ENCODE data around the gene CHRNE. TPM values are rescaled to one million over a fixed set of nuclear protein-coding genes. Genes with fewer than 3 reads are reported as not detected.

Gene CHRNE
- total RNA-seq, 4 donors from 2014 or later = 0.13 to 1.2 (median 0.63) TPM; not detected in 1

DNA sequence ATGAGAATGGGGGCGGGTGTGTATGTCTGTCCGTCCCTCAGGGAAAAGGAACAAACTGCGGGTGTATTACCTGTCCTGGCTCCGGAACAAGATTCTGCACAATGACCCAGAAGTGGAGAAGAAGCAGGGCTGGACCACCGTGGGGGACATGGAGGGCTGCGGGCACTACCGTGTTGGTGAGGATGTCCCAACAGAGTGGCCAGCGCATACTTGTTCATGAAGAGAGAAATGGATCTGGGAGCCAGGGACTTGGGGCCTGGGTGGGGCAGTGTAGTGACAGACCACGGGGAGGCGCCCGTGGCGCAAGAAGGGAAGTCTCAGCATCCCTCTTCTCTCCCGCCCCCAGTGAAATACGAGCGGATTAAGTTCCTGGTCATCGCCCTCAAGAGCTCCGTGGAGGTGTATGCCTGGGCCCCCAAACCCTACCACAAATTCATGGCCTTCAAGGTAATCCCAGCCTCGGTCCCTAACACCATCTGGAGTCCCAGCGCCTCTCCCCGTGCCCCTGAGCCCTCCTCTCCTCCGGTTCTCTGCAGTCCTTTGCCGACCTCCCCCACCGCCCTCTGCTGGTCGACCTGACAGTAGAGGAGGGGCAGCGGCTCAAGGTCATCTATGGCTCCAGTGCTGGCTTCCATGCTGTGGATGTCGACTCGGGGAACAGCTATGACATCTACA lies 7.1 kb downstream of the CHRNE start:
- Histone ChIP-seq H3K27ac (replicated peaks in 1 of 4) (no peak overlapping the region), H3K9me3 (no peaks in the 10 kb centered on the region), H3K27me3 (peaks cover 0 to 22% (median 21%) of the 10 kb centered on the region in 4 donors), H3K36me3 (peaks cover 58 to 69% (median 66%) of the 10 kb centered on the region in 4 donors), H3K4me3 (no peak overlapping the region), H3K4me1 (peaks cover 8 to 25% (median 23%) of the 10 kb centered on the region in 4 donors)
- WGBS = 68% methylated on average over 17 of the region's 27 CpGs
- TF ChIP-seq EP300 (IDR thresholded peaks at IDR 0.05) (no peak), POLR2AphosphoS5 (IDR thresholded peaks at IDR 0.05) (no peak), POLR2A (IDR thresholded peaks at IDR 0.05; ENCODE audit: low read depth) (no peak)
- TF ChIP-seq, protein P1, sequence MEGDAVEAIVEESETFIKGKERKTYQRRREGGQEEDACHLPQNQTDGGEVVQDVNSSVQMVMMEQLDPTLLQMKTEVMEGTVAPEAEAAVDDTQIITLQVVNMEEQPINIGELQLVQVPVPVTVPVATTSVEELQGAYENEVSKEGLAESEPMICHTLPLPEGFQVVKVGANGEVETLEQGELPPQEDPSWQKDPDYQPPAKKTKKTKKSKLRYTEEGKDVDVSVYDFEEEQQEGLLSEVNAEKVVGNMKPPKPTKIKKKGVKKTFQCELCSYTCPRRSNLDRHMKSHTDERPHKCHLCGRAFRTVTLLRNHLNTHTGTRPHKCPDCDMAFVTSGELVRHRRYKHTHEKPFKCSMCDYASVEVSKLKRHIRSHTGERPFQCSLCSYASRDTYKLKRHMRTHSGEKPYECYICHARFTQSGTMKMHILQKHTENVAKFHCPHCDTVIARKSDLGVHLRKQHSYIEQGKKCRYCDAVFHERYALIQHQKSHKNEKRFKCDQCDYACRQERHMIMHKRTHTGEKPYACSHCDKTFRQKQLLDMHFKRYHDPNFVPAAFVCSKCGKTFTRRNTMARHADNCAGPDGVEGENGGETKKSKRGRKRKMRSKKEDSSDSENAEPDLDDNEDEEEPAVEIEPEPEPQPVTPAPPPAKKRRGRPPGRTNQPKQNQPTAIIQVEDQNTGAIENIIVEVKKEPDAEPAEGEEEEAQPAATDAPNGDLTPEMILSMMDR (IDR thresholded peaks at IDR 0.05) = no peak
- intact Hi-C loops (cut with DNase I) = no loop called here
- DNase-seq (ENCODE audit: extremely low spot score) = no peak

DNA sequence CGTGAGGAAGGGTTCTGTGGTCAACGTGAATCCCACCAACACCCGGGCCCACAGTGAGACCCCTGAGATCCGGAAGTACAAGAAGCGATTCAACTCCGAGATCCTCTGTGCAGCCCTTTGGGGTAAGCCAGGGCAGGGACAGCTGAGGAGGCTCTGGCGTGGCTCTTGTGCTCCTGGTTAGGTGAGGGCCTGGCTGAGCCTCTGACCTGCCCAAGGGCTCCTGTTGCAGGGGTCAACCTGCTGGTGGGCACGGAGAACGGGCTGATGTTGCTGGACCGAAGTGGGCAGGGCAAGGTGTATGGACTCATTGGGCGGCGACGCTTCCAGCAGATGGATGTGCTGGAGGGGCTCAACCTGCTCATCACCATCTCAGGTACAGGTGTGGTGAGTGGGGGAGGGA lies 7.8 kb downstream of the CHRNE start:
- DNase-seq (ENCODE audit: extremely low spot score) = no peak
- Histone ChIP-seq H3K27ac (replicated peaks in 1 of 4) (no peak overlapping the region), H3K27me3 (peaks cover 0 to 16% (median 15%) of the 10 kb centered on the region in 4 donors), H3K9me3 (no peaks in the 10 kb centered on the region), H3K36me3 (peaks cover 65 to 76% (median 73%) of the 10 kb centered on the region in 4 donors), H3K4me3 (no peak overlapping the region), H3K4me1 (peaks cover 4 to 18% (median 17%) of the 10 kb centered on the region in 4 donors)
- TF ChIP-seq EP300 (IDR thresholded peaks at IDR 0.05) (no peak), POLR2A (IDR thresholded peaks at IDR 0.05; ENCODE audit: low read depth) (no peak), POLR2AphosphoS5 (IDR thresholded peaks at IDR 0.05) (no peak)
- TF ChIP-seq, protein P1 (IDR thresholded peaks at IDR 0.05) = no peak
- 91% methylated on average over 5 of the region's 13 CpGs for WGBS
- intact Hi-C loops (cut with DNase I) = no loop called here

GRCh38 chr17:4893721-4894560 lies 9.0 kb downstream of the CHRNE start:
- Histone ChIP-seq H3K27me3 (peaks cover 0 to 5% (median 4%) of the 10 kb centered on the region in 4 donors), H3K4me1 (peaks cover 1 to 9% (median 6%) of the 10 kb centered on the region in 4 donors), H3K9me3 (no peaks in the 10 kb centered on the region), H3K36me3 (peaks cover 69 to 85% (median 83%) of the 10 kb centered on the region in 4 donors), H3K4me3 (no peak overlapping the region), H3K27ac (replicated peaks in 1 of 4) (no peak overlapping the region)
- no peak for DNase-seq (ENCODE audit: extremely low spot score)
- WGBS = 81% methylated on average over 17 of the region's 31 CpGs
- intact Hi-C loops (cut with DNase I) = no loop called here
- no peak for TF ChIP-seq POLR2A (IDR thresholded peaks at IDR 0.05; ENCODE audit: low read depth)
- TF ChIP-seq EP300 (IDR thresholded peaks at IDR 0.05) = no peak
- no peak for TF ChIP-seq POLR2AphosphoS5 (IDR thresholded peaks at IDR 0.05)
- TF ChIP-seq, protein P1 (IDR thresholded peaks at IDR 0.05) = no peak

DNA sequence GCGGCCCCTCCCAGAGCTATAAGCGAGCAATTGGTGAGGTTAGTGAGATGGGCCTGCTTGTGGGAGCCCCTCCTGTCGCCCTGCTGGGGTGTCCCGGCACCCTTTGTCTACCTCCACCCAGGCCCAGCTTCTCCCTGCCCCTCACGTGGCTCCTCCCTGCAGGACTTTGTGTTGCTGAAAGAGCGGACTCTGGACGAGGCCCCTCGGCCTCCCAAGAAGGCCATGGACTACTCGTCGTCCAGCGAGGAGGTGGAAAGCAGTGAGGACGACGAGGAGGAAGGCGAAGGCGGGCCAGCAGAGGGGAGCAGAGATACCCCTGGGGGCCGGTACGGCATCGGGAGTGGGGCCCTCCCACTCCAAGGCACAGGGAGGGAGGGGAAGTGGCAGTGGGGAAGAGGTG lies 9.6 kb downstream of the CHRNE start:
- WGBS = 82% methylated on average over 18 of the region's 18 CpGs
- no peak for DNase-seq (ENCODE audit: extremely low spot score)
- no peak for TF ChIP-seq EP300 (IDR thresholded peaks at IDR 0.05)
- TF ChIP-seq POLR2A (IDR thresholded peaks at IDR 0.05; ENCODE audit: low read depth) = no peak
- TF ChIP-seq, protein P1 (IDR thresholded peaks at IDR 0.05) = no peak
- no peak for TF ChIP-seq POLR2AphosphoS5 (IDR thresholded peaks at IDR 0.05)
- Histone ChIP-seq H3K36me3 (peaks cover 73 to 90% (median 87%) of the 10 kb centered on the region in 4 donors), H3K27ac (replicated peaks in 1 of 4) (no peak overlapping the region), H3K4me1 (peaks cover 0 to 5% (median under 1%) of the 10 kb centered on the region in 4 donors), H3K4me3 (no peak overlapping the region), H3K9me3 (no peaks in the 10 kb centered on the region), H3K27me3 (no peaks in the 10 kb centered on the region)
- intact Hi-C loops (cut with DNase I) = no loop called here

Data from esophagus muscularis mucosa (tissue), 4 donors.